ENCODE results near the gene CCSER1. TPM values are rescaled to one million over a fixed set of nuclear protein-coding genes. Genes with fewer than 3 reads are reported as not detected.

The CCSER1 gene
- total and polyA plus RNA-seq, 2 of the 8 experiments (the other 6 are each of a cell fraction or from before 2014, with no cell fraction given): 0.26 to 0.84 TPM

- 96% methylated on average over 2 of the region's 2 CpGs; no CpG with 5 or more reads in 1 of the 2 experiments for WGBS, 2 experiments (ENCODE audit: extremely low coverage in 1 of 2, insufficient coverage in 1 of 2, insufficient read length in 1 of 2, insufficient replicate concordance in 2 of 2, low coverage in 1 of 2, low lambda C conversion rate in 2 of 2, missing lambda C conversion rate in 1 of 2)
- no peaks in the 10 kb centered on the region for H3K27me3 ChIP-seq (replicated peaks in 1 of 4; ENCODE audit: control insufficient read depth in 3 of 4, extremely low read depth in 1 of 4, insufficient read depth in 3 of 4, low read length in 3 of 4)
- no peak overlapping the region for H3K4me3 ChIP-seq (ENCODE audit: extremely low read depth in 1 of 4, insufficient read depth in 2 of 4, low read depth in 3 of 4, low read length in 4 of 4)
- H3K79me2 ChIP-seq (ENCODE audit: control insufficient read depth in 1 of 2, insufficient read depth in 2 of 2, low read length in 2 of 2): no peaks in the 10 kb centered on the region
- no peak overlapping the region for H3K18ac ChIP-seq (ENCODE audit: extremely low read depth, low read length)
- H4K8ac ChIP-seq (ENCODE audit: extremely low read depth, insufficient read depth, low read length): no peak overlapping the region
- no peak overlapping the region for H3K9ac ChIP-seq (replicated peaks in 1 of 4; ENCODE audit: extremely low read depth in 1 of 4, low read depth in 3 of 4, low read length in 3 of 4)
- POLR2A ChIA-PET (ENCODE audit: partially characterized antibody): no interaction called here
- no peak overlapping the region for H3K27ac ChIP-seq (ENCODE audit: low read depth, low read length)
- H3K79me1 ChIP-seq (ENCODE audit: low read depth, low read length): no peaks in the 10 kb centered on the region
- DNase-seq (ENCODE audit: low read depth in 1 of 2, low spot score in 2 of 2): no peak
- H3K4me2 ChIP-seq (ENCODE audit: insufficient read depth in 1 of 2, low read depth in 2 of 2, low read length in 2 of 2): no peak overlapping the region
- CTCF ChIA-PET (ENCODE audit: partially characterized antibody): no interaction called here
- no peak overlapping the region for H4K5ac ChIP-seq (ENCODE audit: insufficient read length, low read depth, low read length)
- TF ChIP-seq CBX8 (IDR thresholded peaks at IDR 0.05; ENCODE audit: borderline replicate concordance, low read depth, low read length) (no peak), SP1 (IDR thresholded peaks at IDR 0.05; ENCODE audit: low read depth, low read length) (no peak), SUZ12 (IDR thresholded peaks at IDR 0.05; ENCODE audit: low read length) (no peak), NANOG (IDR thresholded peaks at IDR 0.05; ENCODE audit: insufficient read depth, low read depth, low read length, poor library complexity, severe bottlenecking) (no peak), ASH2L (IDR thresholded peaks at IDR 0.05; ENCODE audit: low read length) (no peak), CTCF (IDR thresholded peaks at IDR 0.05; ENCODE audit: control extremely low read depth in 1 of 3, insufficient read depth in 1 of 3, low read depth in 1 of 3, low read length in 3 of 3) (no peak), RBBP5 (IDR thresholded peaks at IDR 0.05; ENCODE audit: borderline replicate concordance, low read depth, low read length) (no peak), POU5F1 (IDR thresholded peaks at IDR 0.05; ENCODE audit: low read depth, low read length) (no peak)
- no peak overlapping the region for H3K23ac ChIP-seq (ENCODE audit: insufficient read length)
- no peak overlapping the region for H2BK20ac ChIP-seq (ENCODE audit: low read length)
- H3K36me3 ChIP-seq (ENCODE audit: control insufficient read depth in 2 of 4, insufficient read depth in 4 of 4, low read length in 3 of 4): no peaks in the 10 kb centered on the region
- FAIRE-seq: no peak
- H2BK15ac ChIP-seq (ENCODE audit: low read length): no peak overlapping the region
- no peak overlapping the region for H4K91ac ChIP-seq (replicated peaks; ENCODE audit: insufficient read length, low read length)
- no peaks in the 10 kb centered on the region for H3K4me1 ChIP-seq (replicated peaks in 1 of 4; ENCODE audit: control insufficient read depth in 3 of 4, insufficient read depth in 4 of 4, low read length in 3 of 4)
- no peak overlapping the region for H2BK12ac ChIP-seq (ENCODE audit: low read depth, low read length)
- H2AFZ ChIP-seq (ENCODE audit: low read length): no peak overlapping the region
- no peaks in the 10 kb centered on the region for H3K9me3 ChIP-seq (ENCODE audit: insufficient read depth in 2 of 2, low read depth in 1 of 2, low read length in 1 of 2)
- no peak overlapping the region for H2AK5ac ChIP-seq (ENCODE audit: low read depth, low read length)
- no peak overlapping the region for H2BK120ac ChIP-seq (replicated peaks; ENCODE audit: low read depth, low read length)
- no peaks in the 10 kb centered on the region for H3K23me2 ChIP-seq (ENCODE audit: low read depth, low read length)
- H3K56ac ChIP-seq (replicated peaks; ENCODE audit: insufficient read length, low read depth, low read length): no peak overlapping the region
- H2BK5ac ChIP-seq (ENCODE audit: low read depth, low read length): no peak overlapping the region
- no peak overlapping the region for H3K14ac ChIP-seq (ENCODE audit: insufficient read length)
- H3K4ac ChIP-seq (replicated peaks; ENCODE audit: insufficient read length, low read depth, low read length): no peak overlapping the region
- no peaks in the 10 kb centered on the region for H4K20me1 ChIP-seq (replicated peaks in 1 of 2; ENCODE audit: control insufficient read depth in 1 of 2, insufficient read depth in 2 of 2, low read length in 2 of 2)
These were observed 314.6 kb downstream of the CCSER1 start for GRCh38 chr4:90441770-90442169.
